Activated naive CD8-positive, alpha-beta T cell treated with anti-CD3 and anti-CD28 coated beads for 36 hours (primary cell): ENCODE results near the gene ZCCHC8. TPM values are rescaled to one million over a fixed set of nuclear protein-coding genes. Genes with fewer than 3 reads are reported as not detected.
A peak's percentile ranks its signal among the peaks of the same experiment; 100 is the strongest.
"Not testable (repeated sequence)": the region's sequence is repeated elsewhere in the genome, so short reads cannot be mapped to it uniquely, and the experiment has no call there.

Experiments used
- DNase-seq: peaks from one replicate; pipeline ENCODE4 v3.0.0; 2021
- H3K27ac Mint-ChIP-seq: one replicate; pipeline ENCODE4 v1.8.0; 2022; ENCODE audit warnings: mild to moderate bottlenecking, moderate library complexity, mixed read lengths
- H3K27me3 Mint-ChIP-seq: one replicate; pipeline ENCODE4 v1.8.0; 2022; ENCODE audit warnings: mild to moderate bottlenecking, mixed read lengths
- H3K36me3 Mint-ChIP-seq: one replicate; pipeline ENCODE4 v1.8.0; 2021; ENCODE audit warnings: mild to moderate bottlenecking, mixed read lengths
- H3K4me1 Mint-ChIP-seq: one replicate; pipeline ENCODE4 v1.8.0; 2021; ENCODE audit warnings: mixed read lengths
- H3K4me3 Mint-ChIP-seq: one replicate; pipeline ENCODE4 v1.8.0; 2022; ENCODE audit warnings: mild to moderate bottlenecking, moderate library complexity, mixed read lengths
- H3K9me3 Mint-ChIP-seq: one replicate; pipeline ENCODE4 v1.8.0; 2022; ENCODE audit warnings: mixed read lengths
- total RNA-seq, 2 experiments: library from RNA; stranded (reverse); gene quantifications; one replicate each; pipeline ENCODE4 v1.2.3, GENCODE V29; 2021

ZCCHC8 gene
- total RNA-seq, 2 experiments from 2014 or later = 40.7 to 41.7 TPM

GRCh38 chr12:122469856-122470255 is 30.9 kb downstream of the ZCCHC8 start:
- H3K27me3 Mint-ChIP-seq, H3K9me3 Mint-ChIP-seq, DNase-seq, H3K4me3 Mint-ChIP-seq: not testable (repeated sequence)
- Mint-ChIP-seq H3K27ac (peak overlapping the region; percentile 27), H3K4me1 (peaks cover 17% of the 10 kb centered on the region), H3K36me3 (peaks cover 14% of the 10 kb centered on the region)

GRCh38 chr12:122467983-122468382 is 32.7 kb downstream of the ZCCHC8 start:
- Mint-ChIP-seq H3K27ac (no peak overlapping the region), H3K4me3 (no peak overlapping the region), H3K9me3 (no peaks in the 10 kb centered on the region), H3K36me3 (no peaks in the 10 kb centered on the region), H3K4me1 (peaks cover 2% of the 10 kb centered on the region), H3K27me3 (no peaks in the 10 kb centered on the region)
- DNase-seq = no peak

- H3K36me3 Mint-ChIP-seq, H3K9me3 Mint-ChIP-seq, H3K4me1 Mint-ChIP-seq, H3K4me3 Mint-ChIP-seq, DNase-seq, H3K27ac Mint-ChIP-seq, H3K27me3 Mint-ChIP-seq: not testable (repeated sequence)
Measured at GRCh38 chr12:122464317-122465042, 36.3 kb downstream of the ZCCHC8 start.

GRCh38 chr12:122460641-122461040 is 40.1 kb downstream of the ZCCHC8 start:
- H3K36me3 Mint-ChIP-seq = no peaks in the 10 kb centered on the region
- no peak overlapping the region for H3K27ac Mint-ChIP-seq
- H3K4me3 Mint-ChIP-seq = no peak overlapping the region
- H3K27me3 Mint-ChIP-seq = no peaks in the 10 kb centered on the region
- H3K9me3 Mint-ChIP-seq = no peaks in the 10 kb centered on the region
- no peaks in the 10 kb centered on the region for H3K4me1 Mint-ChIP-seq
- DNase-seq = no peak

- Mint-ChIP-seq H3K4me3 (no peak overlapping the region), H3K9me3 (no peaks in the 10 kb centered on the region), H3K36me3 (no peaks in the 10 kb centered on the region), H3K27ac (no peak overlapping the region), H3K4me1 (no peaks in the 10 kb centered on the region), H3K27me3 (no peaks in the 10 kb centered on the region)
- DNase-seq = no peak
Measured at GRCh38 chr12:122460061-122460460, 40.7 kb downstream of the ZCCHC8 start.

- Mint-ChIP-seq H3K4me1 (peaks cover 3% of the 10 kb centered on the region), H3K4me3 (no peak overlapping the region), H3K27ac (no peak overlapping the region), H3K36me3 (no peaks in the 10 kb centered on the region), H3K27me3 (no peaks in the 10 kb centered on the region), H3K9me3 (no peaks in the 10 kb centered on the region)
- no peak for DNase-seq
Measured at GRCh38 chr12:122459211-122459610, 41.5 kb downstream of the ZCCHC8 start.

- no peak overlapping the region for H3K27ac Mint-ChIP-seq
- peaks cover 10% of the 10 kb centered on the region for H3K4me1 Mint-ChIP-seq
- H3K4me3 Mint-ChIP-seq = no peak overlapping the region
- no peak for DNase-seq
- H3K36me3 Mint-ChIP-seq = peaks cover 3% of the 10 kb centered on the region
- no peaks in the 10 kb centered on the region for H3K9me3 Mint-ChIP-seq
- H3K27me3 Mint-ChIP-seq = no peaks in the 10 kb centered on the region
Measured at GRCh38 chr12:122458105-122459035, 42.4 kb downstream of the ZCCHC8 start.

GRCh38 chr12:122457627-122458026 is 43.1 kb downstream of the ZCCHC8 start:
- Mint-ChIP-seq H3K4me3 (no peak overlapping the region), H3K9me3 (no peaks in the 10 kb centered on the region), H3K27me3 (no peaks in the 10 kb centered on the region), H3K36me3 (peaks cover 3% of the 10 kb centered on the region), H3K27ac (no peak overlapping the region), H3K4me1 (peaks cover 17% of the 10 kb centered on the region)
- no peak for DNase-seq

GRCh38 chr12:122454739-122455138 is 46.0 kb downstream of the ZCCHC8 start:
- Mint-ChIP-seq H3K9me3 (no peaks in the 10 kb centered on the region), H3K4me1 (peaks cover 25% of the 10 kb centered on the region), H3K27ac (peak overlapping the region; percentile 79), H3K27me3 (no peaks in the 10 kb centered on the region), H3K4me3 (no peak overlapping the region), H3K36me3 (peaks cover 3% of the 10 kb centered on the region)
- DNase-seq = no peak

GRCh38 chr12:122454250-122454721 is 46.4 kb downstream of the ZCCHC8 start:
- Mint-ChIP-seq H3K27me3 (no peaks in the 10 kb centered on the region), H3K36me3 (peaks cover 3% of the 10 kb centered on the region), H3K9me3 (no peaks in the 10 kb centered on the region), H3K27ac (peak overlapping the region; percentile 92), H3K4me1 (peaks cover 25% of the 10 kb centered on the region), H3K4me3 (no peak overlapping the region)
- no peak for DNase-seq

GRCh38 chr12:122452701-122453285 is 47.9 kb downstream of the ZCCHC8 start:
- Mint-ChIP-seq H3K36me3 (peaks cover 3% of the 10 kb centered on the region), H3K27me3 (no peaks in the 10 kb centered on the region), H3K4me1 (peaks cover 29% of the 10 kb centered on the region), H3K4me3 (peak overlapping the region; percentile 76), H3K27ac (peak overlapping the region; percentile 92), H3K9me3 (no peaks in the 10 kb centered on the region)
- DNase-seq = peak; percentile 6

- Mint-ChIP-seq H3K36me3 (peaks cover 3% of the 10 kb centered on the region), H3K4me1 (peaks cover 27% of the 10 kb centered on the region), H3K27me3 (no peaks in the 10 kb centered on the region), H3K27ac (no peak overlapping the region), H3K4me3 (no peak overlapping the region), H3K9me3 (no peaks in the 10 kb centered on the region)
- DNase-seq = peak; percentile 15
Measured at GRCh38 chr12:122449317-122449716, 51.4 kb downstream of the ZCCHC8 start.

- not testable (repeated sequence) for H3K27ac Mint-ChIP-seq, H3K36me3 Mint-ChIP-seq, H3K9me3 Mint-ChIP-seq, H3K4me3 Mint-ChIP-seq, H3K27me3 Mint-ChIP-seq, DNase-seq
- H3K4me1 Mint-ChIP-seq = peaks cover 14% of the 10 kb centered on the region
Measured at GRCh38 chr12:122447825-122448224, 52.9 kb downstream of the ZCCHC8 start.

- H3K4me3 Mint-ChIP-seq, H3K36me3 Mint-ChIP-seq, H3K4me1 Mint-ChIP-seq, H3K9me3 Mint-ChIP-seq, H3K27me3 Mint-ChIP-seq, DNase-seq, H3K27ac Mint-ChIP-seq: not testable (repeated sequence)
Measured at GRCh38 chr12:122446390-122446789, 54.3 kb downstream of the ZCCHC8 start.

- H3K27me3 Mint-ChIP-seq, H3K27ac Mint-ChIP-seq, H3K4me3 Mint-ChIP-seq, H3K9me3 Mint-ChIP-seq, H3K36me3 Mint-ChIP-seq, DNase-seq, H3K4me1 Mint-ChIP-seq: not testable (repeated sequence)
Measured at GRCh38 chr12:122444071-122444470, 56.7 kb downstream of the ZCCHC8 start.
